Stimulated activated CD8-positive, alpha-beta memory T cell treated with anti-CD3 and anti-CD28 coated beads, Interleukin-7, amount 100 ng/mL, for 24 hours (primary cell): ENCODE results near the gene DRC7.
"Not testable (repeated sequence)": the region's sequence is repeated elsewhere in the genome, so short reads cannot be mapped to it uniquely, and the experiment has no call there.

Experiments used
- DNase-seq: peaks from one replicate; pipeline ENCODE4 v3.0.0-alpha.2; 2020; ENCODE audit warnings: low read depth

Gene DRC7

GRCh38 chr16:57735755-57736418, 41.3 kb downstream of the DRC7 start, which contains the start of gene KATNB1:
Gene KATNB1 (plus strand): TSS chr16:57735770. CDS start chr16:57737244, 1,474 bp downstream.
- no peak for DNase-seq

DNA sequence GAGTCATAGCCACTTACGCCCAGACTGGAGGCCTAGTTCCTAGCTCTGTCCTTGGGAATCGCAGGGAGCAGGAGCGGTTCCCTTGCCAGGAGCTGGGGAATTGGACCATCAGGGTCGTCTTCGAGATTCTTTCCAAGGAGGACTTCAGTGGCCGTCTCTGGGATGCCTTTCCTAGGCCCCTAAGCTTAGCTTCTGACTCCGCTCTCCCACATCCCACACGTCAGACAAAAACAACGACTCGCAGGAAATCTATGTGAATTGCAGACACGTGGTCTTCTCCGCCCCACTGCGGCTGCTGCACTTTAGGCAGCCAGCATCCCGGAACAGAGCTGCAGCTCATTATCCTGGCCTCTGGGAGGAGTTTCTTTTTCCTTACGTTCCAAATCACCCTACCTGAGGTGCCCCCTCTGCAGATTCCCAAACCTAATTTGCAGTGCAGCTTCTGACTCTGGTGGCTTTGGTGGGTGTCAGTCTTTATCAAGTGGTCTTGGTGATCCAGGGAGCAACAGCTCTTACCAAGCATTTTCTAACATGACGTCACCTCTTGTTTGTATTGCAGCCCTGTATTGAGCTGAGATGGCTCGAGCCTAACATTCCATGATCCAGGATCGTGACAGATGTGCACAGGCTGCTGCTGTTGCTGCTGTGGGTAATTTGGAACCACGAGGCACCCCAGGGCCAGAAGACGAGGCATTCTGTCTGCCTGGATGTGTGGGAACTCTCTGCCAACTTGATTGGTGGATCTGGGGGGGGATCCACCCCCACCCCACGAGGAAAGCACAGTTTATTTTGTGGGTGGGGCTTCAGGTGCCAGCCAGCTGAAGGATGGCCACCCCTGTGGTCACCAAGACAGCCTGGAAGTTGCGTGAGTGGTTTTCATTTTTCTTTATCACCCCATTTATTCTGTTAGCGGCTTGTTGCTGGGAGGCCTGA, 42.1 kb downstream of the DRC7 start:
- peak; percentile 18 for DNase-seq

DNA sequence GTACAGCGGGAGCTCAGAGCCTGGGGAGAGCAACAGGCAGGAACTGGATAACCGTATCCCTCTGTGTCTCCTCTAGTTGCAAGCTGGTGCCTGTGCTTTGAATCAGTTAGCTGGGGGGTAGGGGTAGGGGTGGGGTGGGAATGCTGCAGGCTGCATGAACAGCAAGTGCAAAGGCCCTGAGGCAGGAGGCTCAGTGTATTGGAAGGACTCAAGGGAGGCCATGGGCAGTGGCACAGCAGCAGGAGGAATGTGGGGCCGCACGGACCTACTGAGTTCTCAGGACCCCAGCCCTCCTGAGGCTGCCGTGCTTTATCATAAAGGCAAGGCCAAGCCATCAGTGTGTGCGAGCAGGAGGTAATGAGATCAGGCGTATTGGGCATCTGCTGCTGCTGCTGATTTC, 44.2 kb downstream of the DRC7 start:
- no peak for DNase-seq

DNA sequence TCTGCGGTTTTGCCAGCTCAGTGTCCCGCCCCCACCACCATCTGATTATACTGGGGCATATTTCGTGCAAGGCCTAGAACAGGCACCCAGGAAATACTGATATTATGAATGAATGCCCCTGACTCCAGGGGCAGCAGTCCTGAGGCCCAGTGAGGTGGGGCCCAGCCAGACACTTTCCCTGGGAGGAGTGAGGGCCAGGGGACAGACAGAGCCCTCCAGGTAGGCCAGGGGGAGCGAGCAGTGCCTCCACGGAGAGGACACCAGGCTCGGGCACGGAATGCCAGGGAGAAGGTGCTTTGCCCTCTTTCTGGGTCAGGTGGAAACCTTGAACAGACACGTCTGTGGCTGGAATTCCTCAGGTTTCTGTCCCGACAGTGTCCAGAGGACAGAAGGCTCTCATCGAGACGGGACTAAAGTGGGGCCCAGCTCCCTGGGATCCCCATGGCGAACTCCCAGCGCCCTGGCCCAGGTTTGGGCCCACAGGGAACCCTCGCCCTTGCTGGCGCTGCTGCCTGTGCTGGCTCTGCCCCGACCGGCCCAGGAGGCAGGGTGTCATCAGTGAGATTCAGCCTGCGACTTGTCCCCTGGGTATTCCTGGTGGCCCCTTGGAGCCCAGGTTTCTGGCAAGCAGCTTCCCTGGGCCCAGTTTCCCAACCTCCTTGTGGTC, 45.3 kb downstream of the DRC7 start:
- DNase-seq, result no peak

DNA sequence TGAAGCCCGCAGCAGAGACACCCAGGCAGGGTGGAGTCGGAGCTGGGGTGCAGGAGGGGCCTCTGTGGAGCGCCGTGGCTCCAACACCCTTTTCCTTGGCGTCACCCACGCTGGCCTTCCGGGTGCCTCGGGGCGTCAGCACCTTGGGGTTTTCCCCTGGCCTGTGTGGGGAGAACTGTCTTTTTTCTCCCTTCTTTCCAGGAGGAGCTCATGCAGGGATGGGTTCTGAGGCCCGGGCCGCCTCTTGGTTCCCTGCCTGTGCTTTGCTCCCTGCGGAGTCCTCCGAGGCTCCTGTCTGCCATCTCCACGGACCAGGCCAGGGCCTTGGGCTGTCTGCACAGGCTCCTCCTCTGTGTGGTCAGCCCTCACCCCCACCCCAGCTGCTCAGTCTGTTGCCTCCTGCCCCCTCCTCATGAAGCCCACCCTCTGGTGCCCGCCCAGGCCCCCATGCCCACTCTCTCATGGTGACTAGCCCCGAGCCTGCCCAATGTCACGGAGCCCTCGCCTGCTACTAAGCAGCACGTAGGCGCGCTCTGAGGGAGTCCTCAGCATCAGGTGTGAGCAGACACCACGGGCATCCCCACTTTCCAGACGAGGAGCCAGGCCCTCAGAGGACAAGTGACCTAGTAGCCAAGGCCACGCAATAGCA, 45.9 kb downstream of the DRC7 start:
- no peak for DNase-seq

- no peak for DNase-seq
Observed at GRCh38 chr16:57741660-57742191, 47.1 kb downstream of the DRC7 start.

- no peak for DNase-seq
Observed at GRCh38 chr16:57742543-57742942, 47.9 kb downstream of the DRC7 start.

GRCh38 chr16:57743458-57743857, 48.9 kb downstream of the DRC7 start:
- no peak for DNase-seq

DNA sequence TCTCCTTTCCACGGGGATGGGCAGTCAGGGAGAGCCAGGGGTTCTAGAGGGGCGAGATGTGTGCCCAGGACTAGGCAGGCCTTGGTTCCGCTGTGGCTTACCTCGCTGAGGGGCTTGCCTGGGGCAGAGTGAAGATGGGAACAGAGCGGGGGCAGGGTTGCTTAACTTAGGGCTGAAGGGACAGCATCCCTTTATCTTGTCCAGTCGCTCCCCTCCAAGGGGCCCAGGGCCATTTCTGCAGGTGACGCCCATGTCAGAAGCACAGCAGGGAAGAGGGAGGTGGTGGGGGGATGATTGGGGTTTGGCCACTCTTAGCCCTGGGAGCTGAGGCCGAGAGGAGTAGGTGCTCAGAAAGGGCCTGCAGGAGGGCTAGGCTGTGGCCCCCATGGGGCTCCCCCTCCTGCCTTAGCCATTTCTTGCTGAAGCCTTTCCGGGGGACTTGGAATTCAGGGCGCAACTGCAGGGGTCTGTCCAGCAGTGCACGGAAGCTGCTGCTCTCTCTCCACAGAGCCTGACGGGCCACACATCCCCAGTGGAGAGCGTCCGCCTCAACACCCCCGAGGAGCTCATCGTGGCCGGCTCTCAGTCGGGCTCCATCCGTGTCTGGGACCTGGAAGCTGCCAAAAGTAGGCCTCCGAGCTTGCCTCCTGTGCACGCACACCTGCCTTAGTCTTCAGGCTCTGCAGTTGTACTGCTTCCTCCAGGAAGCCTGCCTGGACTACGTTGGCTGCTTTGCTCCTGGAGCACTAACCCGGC, 49.5 kb downstream of the DRC7 start:
- DNase-seq, result no peak

DNA sequence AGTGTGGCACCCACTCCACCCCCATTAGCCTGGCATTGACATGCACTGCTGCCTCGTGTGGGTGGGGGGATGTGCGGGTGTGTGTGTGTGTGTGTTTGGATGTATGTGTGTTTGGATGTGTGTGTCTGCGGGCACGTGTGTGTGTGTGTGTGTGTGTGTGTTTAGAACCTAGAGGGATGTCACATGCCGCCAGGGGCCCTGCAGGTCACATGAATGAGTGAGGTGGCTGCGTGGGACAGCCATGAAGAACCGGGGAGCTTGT, 50.0 kb downstream of the DRC7 start:
- no peak for DNase-seq

DNA sequence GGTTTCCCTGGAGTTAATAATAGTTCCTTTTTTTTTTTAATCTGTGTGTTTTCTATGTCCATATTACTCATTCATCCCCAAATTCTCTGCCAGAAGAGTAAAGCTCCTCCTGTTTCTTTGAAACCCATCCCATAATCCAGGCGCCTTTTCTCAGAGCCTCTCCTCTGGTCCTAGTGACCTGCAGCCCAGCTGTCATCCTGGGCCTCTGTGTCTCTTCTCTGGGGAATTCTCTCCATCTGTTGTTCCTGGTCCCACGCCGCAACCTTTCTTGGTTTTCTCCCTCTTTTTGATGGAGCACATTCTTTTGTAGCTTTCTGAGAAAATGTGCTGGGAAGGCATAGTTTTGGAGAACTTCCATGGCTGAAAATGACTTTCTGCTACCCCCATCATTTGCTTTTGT, 51.2 kb downstream of the DRC7 start:
- no peak for DNase-seq

- not testable (repeated sequence) for DNase-seq
Observed at GRCh38 chr16:57746316-57746715, 51.7 kb downstream of the DRC7 start.

DNA sequence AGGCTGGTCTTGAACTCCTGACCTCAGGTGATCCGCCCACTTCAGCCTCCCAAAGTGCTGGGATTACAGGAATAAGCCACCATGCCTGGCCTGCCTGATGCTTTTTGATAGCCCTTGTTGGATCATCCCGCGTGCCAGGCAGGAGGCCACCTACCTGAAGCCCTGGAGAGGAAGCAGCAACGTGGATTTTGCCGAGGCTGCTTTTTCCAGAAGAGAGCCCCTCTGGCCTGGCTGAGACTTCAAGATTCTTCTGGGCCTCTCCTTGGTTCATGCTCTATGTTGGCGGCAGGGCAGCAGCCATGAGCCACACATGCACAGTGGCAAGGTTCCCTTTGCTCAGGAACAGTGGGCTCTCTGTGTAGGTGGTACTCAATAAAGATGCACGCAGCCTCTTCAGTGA, 52.5 kb downstream of the DRC7 start:
- DNase-seq, result no peak

GRCh38 chr16:57747496-57747895, 52.9 kb downstream of the DRC7 start:
- no peak for DNase-seq

GRCh38 chr16:57747996-57748395, 53.4 kb downstream of the DRC7 start:
- no peak for DNase-seq

DNA sequence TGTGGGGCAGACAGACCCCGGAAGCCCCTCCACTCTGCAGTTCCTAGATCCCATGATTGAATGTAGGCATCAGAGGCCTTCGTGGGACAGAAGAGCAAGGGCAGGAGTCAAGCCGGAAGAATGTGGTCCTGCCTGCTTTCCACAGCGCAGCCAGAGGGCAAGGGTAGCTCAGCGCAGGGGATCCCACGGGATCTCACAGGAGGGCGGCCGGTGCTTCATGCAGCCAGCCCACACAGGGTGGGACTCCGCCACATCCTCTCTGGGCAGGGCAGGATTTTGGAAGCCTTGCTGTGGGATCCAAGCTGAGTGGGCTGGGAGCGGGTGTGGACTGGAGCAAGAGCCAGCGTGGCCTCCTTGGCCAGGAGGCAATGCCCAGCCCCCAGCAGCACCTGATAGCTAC, 54.0 kb downstream of the DRC7 start:
- DNase-seq, result no peak

DNA sequence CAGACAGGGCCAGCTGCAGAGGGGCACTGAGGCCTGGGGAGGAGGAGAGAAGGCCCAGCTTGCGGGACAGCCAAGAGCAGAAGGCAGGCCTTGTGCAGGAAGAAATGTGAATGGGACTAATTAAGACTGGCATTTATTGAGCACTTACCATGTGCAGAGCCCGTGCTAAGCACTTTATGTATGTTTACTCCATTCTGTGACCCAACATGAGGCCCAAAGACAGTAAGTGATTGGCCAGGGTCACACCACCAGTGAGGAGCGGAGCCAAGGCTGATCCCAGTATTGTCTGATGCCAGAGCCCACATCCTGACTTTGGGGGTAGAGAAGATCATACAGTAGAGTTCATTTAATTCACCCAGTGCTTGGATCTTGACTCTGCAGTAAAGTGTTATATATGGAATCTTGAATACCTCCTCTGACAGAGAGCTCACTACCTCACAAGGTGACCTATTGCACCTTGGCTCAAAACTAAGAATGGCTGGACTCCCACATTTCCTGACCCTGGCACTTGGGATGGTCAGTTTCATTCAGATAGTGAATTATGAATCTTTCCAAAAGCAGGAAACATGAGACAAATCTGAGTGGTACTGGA, 54.6 kb downstream of the DRC7 start:
- no peak for DNase-seq

GRCh38 chr16:57749856-57750452, 55.3 kb downstream of the DRC7 start:
- no peak for DNase-seq

DNA sequence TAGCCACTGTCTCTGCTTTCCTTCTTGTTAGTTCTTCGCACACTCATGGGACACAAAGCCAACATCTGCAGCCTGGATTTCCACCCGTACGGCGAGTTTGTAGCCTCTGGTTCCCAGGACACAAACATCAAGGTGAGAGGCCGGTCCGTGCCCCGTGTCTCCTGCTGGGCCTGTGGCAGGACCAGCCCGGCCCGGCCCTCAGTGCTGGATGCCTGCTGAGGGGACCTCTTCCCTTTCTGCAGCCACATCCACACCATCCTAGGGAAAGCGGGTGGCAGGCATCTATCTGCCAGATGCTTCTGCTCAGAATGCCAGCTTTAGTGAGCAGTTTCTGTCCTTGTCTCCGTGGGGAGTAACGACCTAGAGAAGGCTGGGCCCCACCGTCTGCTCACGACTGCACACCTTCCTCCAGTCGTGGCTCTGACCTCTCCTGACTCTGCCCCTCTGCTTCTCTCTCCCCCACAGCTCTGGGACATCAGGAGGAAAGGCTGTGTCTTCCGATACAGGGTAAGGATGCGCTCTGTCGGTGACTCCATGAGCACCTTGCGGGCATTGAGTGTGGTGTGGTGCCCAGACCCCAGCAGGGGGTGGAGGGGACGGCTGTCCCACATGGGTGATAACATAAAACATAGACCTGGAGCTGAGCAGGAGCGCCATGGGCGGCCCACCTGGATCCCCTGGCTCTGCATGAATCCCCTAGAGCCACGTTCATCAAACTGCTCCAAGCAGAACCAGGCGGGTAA, 56.4 kb downstream of the DRC7 start:
- no peak for DNase-seq
